Measurements from ENCODE around the gene EVI5L.

The EVI5L gene

DNA sequence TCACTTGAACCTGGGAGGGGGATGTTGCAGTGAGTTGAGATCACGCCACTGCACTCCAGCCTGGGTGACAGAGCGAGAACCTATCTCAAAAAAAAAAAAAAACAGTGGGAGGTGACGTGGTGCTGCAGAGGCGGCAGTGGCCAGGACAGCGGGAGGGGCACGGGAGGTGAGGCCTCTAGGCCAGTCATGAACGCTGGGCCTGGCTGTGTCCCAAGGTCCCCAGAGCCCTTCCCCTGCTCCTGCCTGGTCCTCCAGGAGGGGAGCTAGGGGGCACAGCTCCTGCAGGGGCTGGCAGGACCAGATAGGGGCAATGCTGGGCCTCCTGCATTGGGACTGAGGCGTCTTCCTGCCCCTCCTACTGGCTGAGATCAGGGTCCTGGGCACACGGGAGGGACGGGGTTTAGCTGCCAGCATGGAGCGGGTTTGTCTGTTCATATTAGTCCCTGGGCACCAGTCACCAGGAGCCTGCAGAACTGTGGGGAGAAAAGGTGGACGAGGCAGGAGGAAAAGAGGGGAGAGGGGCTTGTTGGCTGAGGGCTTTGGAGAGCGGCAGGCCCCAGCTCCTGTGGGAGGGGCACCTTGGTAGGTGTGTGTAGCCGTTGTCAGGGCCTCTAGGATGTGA lies 78.2 kb downstream of the EVI5L start:
- Histone ChIP-seq H3K4me1 (ENCODE audit: control insufficient read depth, low read length) (peaks cover 10% of the 10 kb centered on the region), H3K27me3 (ENCODE audit: control insufficient read depth, low read length) (no peaks in the 10 kb centered on the region), H3K9me3 (ENCODE audit: control insufficient read depth, insufficient read depth, low read length) (no peaks in the 10 kb centered on the region), H4K20me1 (ENCODE audit: control insufficient read depth, insufficient read depth, low read depth, low read length) (peaks cover 14% of the 10 kb centered on the region), H3K36me3 (ENCODE audit: control insufficient read depth, low read length) (peaks cover 38% of the 10 kb centered on the region), H3K27ac (ENCODE audit: low read depth, low read length) (no peak overlapping the region), H3F3A (ENCODE audit: control insufficient read depth, insufficient read depth) (no peaks in the 10 kb centered on the region), H3K4me2 (ENCODE audit: low read length) (no peak overlapping the region), H3K79me2 (ENCODE audit: control insufficient read depth, low read length) (peaks cover 37% of the 10 kb centered on the region), H3K4me3 (ENCODE audit: low read length) (no peak overlapping the region), H3K9me2 (replicated peaks; ENCODE audit: control insufficient read depth, low read length) (no peaks in the 10 kb centered on the region)
- TF ChIP-seq, protein P1, sequence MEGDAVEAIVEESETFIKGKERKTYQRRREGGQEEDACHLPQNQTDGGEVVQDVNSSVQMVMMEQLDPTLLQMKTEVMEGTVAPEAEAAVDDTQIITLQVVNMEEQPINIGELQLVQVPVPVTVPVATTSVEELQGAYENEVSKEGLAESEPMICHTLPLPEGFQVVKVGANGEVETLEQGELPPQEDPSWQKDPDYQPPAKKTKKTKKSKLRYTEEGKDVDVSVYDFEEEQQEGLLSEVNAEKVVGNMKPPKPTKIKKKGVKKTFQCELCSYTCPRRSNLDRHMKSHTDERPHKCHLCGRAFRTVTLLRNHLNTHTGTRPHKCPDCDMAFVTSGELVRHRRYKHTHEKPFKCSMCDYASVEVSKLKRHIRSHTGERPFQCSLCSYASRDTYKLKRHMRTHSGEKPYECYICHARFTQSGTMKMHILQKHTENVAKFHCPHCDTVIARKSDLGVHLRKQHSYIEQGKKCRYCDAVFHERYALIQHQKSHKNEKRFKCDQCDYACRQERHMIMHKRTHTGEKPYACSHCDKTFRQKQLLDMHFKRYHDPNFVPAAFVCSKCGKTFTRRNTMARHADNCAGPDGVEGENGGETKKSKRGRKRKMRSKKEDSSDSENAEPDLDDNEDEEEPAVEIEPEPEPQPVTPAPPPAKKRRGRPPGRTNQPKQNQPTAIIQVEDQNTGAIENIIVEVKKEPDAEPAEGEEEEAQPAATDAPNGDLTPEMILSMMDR (IDR thresholded peaks at IDR 0.05; ENCODE audit: low read depth, low read length, poor library complexity, severe bottlenecking), result no peak
- no peak for TF ChIP-seq EZH2phosphoT487 (IDR thresholded peaks at IDR 0.05; ENCODE audit: borderline replicate concordance, low read length)

DNA sequence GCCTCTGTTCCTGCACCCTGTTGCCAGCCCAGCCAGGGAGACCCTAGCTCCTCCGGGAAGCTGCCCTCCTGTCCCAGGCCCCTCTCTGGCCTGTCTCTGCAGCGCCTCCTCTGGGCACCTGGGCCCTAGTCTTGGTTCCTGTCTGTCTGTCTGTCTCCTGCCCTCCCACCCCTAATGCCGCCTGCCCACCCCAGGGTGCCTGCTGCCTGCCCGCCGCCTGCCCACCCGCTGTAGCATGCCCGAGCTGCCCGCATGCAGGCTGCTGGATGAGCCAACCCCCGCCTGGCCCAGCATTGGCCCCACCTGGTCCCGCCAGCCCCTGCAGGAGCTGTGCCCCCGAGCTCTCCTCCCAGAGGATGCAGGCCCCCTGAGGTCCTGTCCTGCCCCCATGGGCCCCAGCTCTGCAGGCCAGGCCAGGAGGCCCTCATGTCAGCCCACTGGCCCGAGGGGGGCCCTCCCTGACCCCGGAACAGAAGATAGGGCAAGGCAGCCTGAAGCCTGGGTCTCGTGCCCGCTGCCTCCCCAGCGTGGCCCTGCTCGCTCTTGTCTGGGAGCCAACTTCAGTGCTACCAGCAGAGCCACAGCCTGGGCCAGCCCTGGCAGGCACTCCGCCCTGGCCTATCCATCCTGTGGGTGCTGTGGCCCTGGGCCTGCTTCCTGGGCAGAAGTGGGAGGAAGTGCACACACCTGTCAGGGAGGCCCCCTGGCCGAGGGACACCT lies 78.9 kb downstream of the EVI5L start:
- H3K4me2 ChIP-seq (ENCODE audit: low read length), result no peak overlapping the region
- no peaks in the 10 kb centered on the region for H3K27me3 ChIP-seq (ENCODE audit: control insufficient read depth, low read length)
- no peaks in the 10 kb centered on the region for H3K9me2 ChIP-seq (replicated peaks; ENCODE audit: control insufficient read depth, low read length)
- H3K36me3 ChIP-seq (ENCODE audit: control insufficient read depth, low read length), result peaks cover 38% of the 10 kb centered on the region
- H4K20me1 ChIP-seq (ENCODE audit: control insufficient read depth, insufficient read depth, low read depth, low read length), result peaks cover 14% of the 10 kb centered on the region
- peaks cover 10% of the 10 kb centered on the region for H3K4me1 ChIP-seq (ENCODE audit: control insufficient read depth, low read length)
- no peak overlapping the region for H3K27ac ChIP-seq (ENCODE audit: low read depth, low read length)
- no peaks in the 10 kb centered on the region for H3F3A ChIP-seq (ENCODE audit: control insufficient read depth, insufficient read depth)
- no peaks in the 10 kb centered on the region for H3K9me3 ChIP-seq (ENCODE audit: control insufficient read depth, insufficient read depth, low read length)
- H3K4me3 ChIP-seq (ENCODE audit: low read length), result no peak overlapping the region
- TF ChIP-seq, protein P1 (IDR thresholded peaks at IDR 0.05; ENCODE audit: low read depth, low read length, poor library complexity, severe bottlenecking), result no peak
- no peak for TF ChIP-seq EZH2phosphoT487 (IDR thresholded peaks at IDR 0.05; ENCODE audit: borderline replicate concordance, low read length)
- peaks cover 37% of the 10 kb centered on the region for H3K79me2 ChIP-seq (ENCODE audit: control insufficient read depth, low read length)

DNA sequence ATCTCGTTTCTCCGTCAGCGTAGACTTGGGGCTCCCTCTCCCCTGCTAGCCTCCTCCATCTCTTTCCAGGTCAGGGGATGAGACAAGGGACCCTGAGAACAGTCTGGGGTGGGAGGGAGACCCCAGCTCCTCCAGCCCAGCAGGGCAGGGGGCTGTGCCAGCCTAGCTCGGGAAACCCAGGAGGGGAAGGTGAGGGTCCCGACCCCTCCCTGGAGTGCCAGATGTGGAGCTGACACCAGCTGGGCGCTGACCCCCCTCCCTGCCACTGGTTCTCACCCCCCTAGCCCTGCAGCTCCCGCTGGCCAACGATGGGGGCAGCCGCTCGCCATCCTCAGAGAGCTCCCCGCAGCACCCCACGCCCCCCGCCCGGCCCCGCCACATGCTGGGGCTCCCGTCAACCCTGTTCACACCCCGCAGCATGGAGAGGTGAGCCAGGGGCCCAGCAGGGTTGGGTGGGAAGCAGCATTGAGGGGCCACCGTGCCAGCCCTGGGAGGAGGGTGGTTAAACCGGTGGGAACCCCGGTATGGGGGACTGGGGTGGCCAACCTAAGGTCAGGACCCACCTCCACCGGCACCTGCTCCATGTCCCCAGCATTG lies 79.6 kb downstream of the EVI5L start:
- Histone ChIP-seq H3K27me3 (ENCODE audit: control insufficient read depth, low read length) (no peaks in the 10 kb centered on the region), H3K9me3 (ENCODE audit: control insufficient read depth, insufficient read depth, low read length) (no peaks in the 10 kb centered on the region), H3K4me3 (ENCODE audit: low read length) (no peak overlapping the region), H3K36me3 (ENCODE audit: control insufficient read depth, low read length) (peaks cover 34% of the 10 kb centered on the region), H4K20me1 (ENCODE audit: control insufficient read depth, insufficient read depth, low read depth, low read length) (peaks cover 12% of the 10 kb centered on the region), H3F3A (ENCODE audit: control insufficient read depth, insufficient read depth) (no peaks in the 10 kb centered on the region), H3K27ac (ENCODE audit: low read depth, low read length) (no peak overlapping the region), H3K79me2 (ENCODE audit: control insufficient read depth, low read length) (peaks cover 31% of the 10 kb centered on the region), H3K9me2 (replicated peaks; ENCODE audit: control insufficient read depth, low read length) (no peaks in the 10 kb centered on the region), H3K4me1 (ENCODE audit: control insufficient read depth, low read length) (peaks cover 8% of the 10 kb centered on the region), H3K4me2 (ENCODE audit: low read length) (no peak overlapping the region)
- TF ChIP-seq EZH2phosphoT487 (IDR thresholded peaks at IDR 0.05; ENCODE audit: borderline replicate concordance, low read length), result no peak
- TF ChIP-seq, protein P1 (IDR thresholded peaks at IDR 0.05; ENCODE audit: low read depth, low read length, poor library complexity, severe bottlenecking), result no peak
